A204.1 (cell line): ENCODE data around the gene PRR19.

Source experiments
- FAIRE-seq: peaks from 2 replicates; lab custom pipeline; 2012; peaks lifted over from hg19 to GRCh38; lab: Jason Lieb, UNC

The PRR19 gene

DNA sequence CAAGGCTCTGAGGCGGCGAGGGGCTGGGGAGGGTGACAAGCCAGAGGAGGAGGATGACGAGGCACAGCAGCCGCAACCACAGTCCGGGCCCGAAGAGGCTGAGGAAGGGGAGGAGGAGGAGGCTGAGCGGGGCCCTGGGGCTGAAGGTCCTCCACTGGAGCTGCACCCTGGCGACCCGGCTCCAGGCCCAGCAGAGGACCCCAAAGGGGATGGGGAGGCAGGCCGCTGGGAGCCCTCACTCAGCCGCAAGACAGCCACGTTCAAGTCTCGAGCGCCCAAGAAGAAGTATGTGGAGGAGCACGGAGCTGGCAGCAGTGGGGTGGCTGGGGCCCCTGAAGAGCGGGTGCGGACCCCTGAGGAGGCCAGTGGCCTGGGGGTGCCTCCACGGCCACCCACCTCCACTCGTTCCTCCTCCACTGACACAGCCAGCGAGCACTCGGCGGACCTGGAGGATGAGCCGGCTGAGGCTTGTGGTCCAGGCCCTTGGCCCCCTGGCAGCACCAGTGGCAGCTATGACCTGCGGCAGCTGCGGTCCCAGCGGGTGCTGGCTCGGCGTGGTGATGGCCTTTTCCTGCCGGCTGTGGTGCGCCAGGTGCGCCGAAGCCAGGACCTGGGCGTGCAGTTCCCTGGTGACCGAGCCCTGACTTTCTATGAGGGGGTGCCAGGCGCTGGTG is 29.9 kb upstream of the PRR19 start:
- no peak for FAIRE-seq

DNA sequence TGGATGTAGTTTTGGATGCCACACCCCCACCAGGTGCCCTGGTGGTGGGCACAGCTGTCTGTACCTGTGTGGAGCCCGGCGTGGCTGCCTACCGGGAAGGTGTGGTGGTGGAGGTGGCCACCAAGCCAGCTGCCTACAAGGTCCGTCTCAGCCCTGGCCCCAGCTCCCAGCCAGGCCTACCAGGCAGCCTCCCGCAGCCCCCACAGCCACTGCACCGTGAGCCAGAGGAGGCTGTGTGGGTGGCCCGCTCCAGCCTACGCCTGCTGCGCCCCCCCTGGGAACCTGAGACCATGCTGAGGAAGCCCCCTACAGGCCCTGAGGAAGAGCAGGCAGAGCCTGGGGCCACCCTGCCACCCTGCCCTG is 29.4 kb upstream of the PRR19 start:
- FAIRE-seq, result no peak

DNA sequence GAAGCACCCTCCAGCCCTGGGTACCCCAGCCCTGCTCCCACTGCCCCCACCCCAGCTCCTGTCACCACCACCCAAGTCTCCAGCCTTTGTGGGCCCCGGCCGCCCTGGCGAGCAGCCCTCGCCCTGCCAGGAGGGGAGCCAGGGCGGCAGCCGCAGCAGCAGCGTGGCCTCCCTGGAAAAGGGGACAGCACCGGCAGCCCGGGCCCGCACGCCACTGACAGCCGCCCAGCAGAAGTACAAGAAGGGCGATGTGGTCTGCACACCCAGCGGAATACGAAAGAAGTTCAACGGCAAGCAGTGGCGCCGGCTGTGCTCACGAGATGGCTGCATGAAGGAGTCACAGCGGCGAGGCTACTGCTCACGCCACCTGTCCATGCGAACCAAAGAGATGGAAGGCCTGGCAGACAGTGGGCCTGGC is 28.9 kb upstream of the PRR19 start:
- no peak for FAIRE-seq

DNA sequence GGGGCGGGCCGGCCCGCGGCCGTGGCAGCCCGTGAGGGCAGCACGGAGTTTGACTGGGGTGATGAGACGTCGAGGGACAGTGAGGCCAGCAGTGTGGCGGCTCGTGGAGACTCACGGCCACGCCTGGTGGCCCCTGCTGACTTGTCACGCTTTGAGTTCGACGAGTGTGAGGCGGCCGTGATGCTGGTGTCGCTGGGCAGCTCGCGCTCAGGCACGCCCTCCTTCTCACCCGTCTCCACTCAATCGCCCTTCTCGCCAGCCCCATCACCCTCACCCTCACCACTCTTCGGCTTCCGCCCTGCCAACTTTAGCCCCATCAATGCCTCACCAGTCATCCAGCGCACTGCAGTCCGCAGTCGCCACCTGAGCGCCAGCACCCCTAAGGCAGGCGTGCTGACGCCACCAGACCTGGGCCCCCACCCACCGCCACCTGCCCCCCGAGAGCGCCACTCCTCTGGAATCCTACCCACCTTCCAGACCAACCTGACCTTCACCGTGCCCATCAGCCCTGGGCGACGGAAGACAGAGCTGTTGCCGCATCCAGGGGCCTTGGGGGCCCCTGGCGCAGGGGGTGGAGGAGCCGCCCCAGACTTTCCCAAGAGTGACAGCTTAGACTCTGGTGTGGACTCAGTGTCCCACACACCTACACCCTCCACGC is 28.4 kb upstream of the PRR19 start:
- no peak for FAIRE-seq

DNA sequence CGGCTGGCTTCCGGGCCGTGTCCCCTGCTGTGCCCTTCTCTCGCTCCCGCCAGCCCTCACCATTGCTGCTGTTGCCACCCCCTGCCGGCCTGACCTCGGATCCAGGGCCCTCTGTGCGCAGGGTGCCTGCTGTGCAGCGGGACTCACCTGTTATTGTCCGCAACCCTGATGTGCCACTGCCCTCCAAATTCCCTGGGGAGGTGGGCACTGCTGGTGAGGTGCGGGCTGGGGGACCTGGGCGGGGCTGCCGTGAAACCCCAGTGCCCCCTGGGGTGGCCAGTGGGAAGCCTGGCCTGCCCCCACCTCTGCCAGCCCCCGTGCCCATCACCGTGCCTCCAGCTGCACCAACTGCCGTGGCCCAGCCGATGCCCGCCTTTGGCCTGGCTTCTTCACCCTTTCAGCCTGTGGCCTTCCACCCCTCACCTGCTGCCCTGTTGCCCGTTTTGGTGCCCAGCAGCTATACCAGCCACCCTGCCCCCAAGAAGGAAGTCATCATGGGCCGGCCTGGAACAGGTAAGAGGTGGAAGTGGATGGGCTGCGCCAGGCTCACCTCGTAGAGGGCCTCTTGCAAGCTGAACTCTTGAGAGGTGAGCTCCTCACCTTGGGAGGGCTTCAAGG is 27.8 kb upstream of the PRR19 start:
- no peak for FAIRE-seq

DNA sequence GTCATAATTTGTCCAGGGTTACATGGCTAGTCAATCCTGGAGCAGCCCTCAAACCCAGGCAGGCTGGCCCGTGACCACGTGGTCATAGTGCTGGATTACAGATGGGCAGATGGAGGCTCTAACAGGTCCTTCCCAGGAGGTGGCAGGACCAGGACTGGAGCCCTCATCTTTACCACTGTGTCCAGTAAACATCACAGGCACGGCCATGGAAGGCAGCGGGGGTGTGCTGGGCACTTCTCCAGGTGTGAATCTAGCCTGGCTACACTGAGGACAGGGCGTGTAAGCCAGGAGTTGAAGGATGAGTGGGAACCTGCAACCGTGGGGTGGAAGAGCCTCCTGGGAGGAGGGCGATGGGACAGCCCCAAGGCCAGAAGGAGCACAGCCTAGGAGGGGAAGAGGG is 26.8 kb upstream of the PRR19 start:
- no peak for FAIRE-seq

DNA sequence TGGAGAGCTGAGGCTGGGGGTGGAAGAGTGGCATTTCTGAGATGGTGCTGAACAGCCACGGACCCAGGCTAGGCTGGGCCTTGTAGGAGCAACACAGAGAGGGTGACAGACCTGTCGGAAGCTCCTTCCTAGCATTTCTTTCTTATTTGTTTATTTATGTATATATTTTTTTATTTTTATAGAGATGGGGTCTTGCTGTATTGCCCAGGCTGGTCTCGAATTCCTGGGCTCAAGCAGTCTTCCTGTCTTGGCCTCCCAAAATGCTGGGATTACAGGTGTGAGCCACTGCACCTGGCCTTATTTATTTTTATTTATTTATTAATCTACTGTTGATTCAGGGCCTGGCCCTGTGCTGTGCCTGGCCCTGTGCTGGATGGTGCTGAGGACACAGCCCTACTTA is 26.4 kb upstream of the PRR19 start:
- no peak for FAIRE-seq

DNA sequence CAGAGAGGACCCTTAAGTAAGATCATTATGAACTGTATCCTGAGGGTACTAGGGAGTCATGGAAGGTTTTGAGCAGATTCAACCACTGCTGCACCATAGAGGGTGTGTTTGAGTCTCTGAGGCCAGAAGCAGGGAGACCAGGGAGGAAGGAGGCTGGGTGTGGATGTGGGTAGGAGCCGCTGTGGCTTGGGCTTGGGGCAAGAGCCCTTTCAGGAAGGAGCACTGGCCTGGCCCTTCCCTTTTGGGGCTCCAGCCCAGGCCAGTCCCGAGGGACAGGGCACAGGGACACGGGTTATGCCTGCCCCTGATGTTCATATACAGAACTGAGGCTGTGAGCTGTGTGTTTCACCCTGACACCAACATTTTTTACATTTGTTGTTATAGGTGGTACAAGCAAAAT is 25.6 kb upstream of the PRR19 start:
- no peak for FAIRE-seq

DNA sequence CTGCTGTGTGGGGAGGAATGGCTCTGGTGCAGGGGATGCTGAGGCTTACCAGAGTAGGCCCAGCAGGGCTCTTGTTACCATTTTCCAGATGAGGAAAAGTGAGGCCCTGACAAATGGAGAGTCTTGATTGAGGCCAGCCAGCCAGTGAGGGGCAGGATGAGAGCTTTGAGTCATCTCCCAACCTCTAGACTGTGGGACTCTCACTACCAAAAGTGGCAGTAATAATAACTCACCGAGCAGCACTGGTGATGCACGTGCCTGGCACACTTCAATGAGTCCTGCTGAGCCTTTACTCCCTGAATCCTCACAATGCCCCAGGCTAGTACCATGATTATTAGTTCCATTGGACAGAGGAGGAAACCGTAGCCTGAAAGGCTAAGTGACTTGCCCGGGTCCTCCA is 25.1 kb upstream of the PRR19 start:
- FAIRE-seq, result no peak

DNA sequence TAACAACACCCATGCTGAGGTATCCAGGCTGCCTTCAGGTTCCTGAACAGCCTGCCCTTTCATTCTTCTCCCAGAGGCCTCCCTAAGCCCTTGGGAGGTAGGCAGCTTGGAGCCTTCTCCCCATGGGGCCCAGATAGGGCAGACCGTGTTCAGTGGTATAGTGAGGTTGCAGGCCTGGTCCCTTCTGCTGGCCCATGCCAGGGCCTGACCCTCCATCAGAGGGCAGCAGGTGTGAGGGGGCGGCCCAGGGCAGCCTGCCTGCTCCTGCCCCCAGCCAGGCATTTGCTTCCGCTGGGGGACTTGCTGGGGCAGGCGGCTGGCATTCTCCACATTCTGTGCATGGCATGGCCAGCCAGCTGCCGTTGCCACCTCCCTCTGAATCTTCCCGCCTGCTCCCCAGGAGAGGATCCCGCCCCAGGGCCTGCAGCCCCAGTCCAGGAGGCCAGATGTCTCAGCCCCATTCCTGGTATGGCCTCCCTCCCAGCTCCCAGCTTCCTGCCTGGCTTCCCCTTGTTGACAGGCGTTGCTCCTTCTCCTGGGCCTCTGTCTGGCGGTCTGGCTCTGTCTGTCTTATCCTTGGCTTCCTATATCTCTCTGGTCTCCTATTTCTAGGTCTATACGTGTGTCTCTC is 24.0 kb upstream of the PRR19 start:
- no peak for FAIRE-seq

DNA sequence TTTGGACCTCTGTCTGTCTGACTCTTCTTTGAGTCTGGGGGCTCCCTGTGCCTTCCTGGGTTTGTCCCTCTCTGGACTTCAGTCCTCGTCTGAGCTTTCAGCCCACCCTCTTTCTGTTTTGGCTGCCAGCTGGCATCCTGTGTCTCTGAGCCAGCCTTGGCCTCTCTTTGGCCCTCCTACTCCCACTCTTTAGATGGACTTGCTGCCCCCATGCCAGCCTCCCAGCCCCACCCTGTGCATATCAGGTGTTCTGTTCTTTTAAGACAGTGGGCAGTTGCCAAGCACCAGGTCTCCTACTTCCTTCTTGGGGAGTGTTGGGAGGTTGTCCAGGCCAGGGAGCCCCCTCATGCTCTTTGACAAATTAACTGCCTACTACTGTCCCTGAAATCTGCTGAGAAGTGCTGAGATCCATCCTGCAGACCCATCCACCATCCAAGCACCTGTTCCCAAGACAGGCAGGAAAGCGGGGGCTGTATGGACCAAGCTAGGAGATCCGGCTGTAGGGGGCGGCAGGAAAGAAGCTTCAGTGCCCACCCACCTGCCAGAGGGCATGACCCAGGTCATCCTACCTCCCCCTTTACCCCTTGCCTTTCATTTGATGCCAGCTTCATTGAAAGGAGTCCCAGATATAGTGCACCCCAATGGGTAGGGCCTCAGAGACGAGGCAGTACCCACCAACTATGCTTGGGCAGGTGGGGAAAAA is 23.3 kb upstream of the PRR19 start:
- no peak for FAIRE-seq

DNA sequence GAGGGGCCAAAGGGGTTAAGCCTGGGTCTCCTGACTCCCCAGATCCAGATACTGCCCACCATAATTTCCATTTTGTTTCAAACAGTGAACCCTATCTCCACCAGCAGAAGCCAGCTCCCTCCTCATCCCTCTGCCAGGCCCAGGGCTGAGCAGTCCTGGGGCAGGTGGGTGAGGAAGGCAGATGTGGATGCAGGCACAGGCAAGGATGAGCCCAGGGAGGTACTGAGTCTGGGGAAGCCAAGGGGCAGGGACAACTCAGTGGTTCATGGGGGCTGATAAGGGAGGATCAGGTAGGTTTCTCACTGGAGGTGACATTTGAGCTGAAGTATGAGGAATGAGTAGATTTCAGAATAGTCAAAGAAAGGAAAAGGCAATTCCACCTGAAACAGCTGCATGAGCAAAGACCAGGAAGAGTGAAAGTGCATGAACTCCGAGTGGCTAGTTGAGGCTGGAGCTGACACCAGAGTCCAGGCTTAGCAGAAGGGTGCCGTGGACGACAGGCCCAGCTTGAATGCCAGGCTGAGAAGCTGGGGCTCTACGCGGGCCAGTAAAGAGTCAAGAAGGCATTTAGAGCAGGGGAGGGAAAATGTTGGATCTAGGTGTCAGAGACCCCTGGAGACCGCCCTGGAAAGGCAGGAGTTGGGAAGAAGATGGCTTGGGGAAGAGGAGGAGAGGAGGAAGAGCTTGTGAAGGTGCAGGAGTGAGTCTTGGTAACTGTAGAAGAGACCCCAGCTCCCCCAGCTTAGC is 22.6 kb upstream of the PRR19 start:
- FAIRE-seq, result no peak

DNA sequence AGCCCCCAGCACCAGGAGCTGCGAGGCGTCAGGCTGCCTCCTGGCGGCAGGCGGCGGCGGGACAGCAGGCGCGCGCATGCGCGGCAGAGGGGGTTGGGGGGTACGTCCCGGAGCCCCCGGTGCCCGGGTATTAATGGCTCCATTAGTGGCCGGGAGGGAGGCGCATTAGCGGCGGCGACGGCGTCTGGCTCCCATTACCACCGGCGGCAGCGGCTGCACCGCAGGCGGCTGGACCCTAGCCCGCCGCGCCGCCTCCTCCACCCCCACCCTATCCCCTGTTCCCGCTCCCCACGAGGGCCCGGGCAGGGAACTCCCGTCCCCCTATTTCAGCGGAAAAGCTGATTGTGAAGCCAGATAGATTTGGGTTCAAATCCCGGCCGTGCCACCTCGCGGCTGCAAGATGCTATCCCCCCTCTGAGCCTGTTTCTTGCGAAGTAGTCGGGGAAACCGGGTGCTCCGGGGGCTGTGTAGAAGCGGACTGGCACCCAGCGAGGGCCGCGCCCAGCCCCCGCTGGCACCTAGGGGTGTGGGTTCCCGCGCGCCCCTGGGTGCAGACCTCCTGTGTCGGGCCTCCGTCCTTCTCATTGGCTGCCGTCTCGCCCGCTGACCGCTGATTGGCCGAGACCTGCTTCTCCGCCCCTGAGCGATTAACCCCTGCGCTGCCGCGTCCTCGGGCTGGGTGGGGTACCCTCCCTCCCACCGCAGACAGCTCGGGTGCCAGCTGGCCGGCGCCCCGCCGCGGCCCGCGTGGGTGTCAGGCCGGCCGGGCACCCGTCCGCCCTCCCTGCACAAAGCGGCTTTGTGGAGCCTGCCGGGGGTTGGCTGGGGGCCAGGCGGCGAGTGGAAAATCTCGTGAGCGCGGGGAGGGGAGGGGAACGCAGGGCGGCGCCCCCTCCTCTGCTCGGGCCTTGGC is 21.8 kb upstream of the PRR19 start:
- FAIRE-seq, result no peak

DNA sequence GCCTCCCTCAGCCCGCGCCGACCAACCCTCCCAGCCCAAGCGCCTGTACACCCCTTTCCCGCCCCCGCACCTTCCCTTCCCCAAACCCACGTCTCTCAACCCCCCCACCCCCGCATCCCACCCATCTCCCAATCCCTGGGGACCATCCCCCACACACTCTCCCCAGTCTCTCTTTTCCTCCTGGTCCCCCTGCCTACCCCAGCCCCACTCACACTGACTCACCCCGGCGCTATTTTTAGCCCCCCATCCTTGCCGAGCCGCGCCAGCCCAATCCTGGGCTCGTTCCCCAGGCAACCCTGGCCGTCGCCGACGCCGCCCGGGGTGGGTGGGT is 21.2 kb upstream of the PRR19 start:
- FAIRE-seq, result no peak

DNA sequence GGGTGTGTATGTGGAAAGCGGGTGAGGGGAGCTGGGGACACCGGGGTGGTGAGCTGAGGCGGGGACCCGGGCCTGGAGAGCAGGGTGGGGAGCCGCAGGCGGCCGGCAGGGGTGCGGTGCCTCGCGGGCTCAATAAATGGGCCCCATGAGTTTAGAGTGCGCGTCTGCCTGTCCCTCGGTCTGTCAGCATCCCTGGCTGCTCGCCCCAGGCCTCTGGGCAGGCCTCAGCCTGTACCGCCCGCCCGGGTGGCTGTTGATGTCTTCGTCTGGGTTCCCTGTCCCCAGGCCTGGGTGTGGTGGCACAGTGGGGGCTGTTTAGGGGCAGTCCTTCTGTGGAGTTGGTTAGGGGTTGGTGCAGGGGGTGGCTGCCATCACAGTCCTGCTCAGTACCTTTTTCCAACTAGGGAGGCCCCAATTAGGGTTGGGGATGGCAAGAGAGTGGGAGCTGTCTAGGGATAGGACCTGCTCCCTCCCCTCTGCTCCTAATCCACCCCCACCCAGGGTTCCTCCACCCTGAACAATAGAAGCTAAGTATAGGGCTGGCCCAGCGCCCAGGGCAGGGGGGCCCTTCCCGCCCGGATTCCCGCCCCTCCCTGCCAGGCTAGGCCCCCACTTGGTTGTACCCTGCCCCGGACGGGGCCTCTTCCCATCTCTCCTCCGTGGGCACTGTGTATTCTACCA is 20.6 kb upstream of the PRR19 start:
- FAIRE-seq, result no peak

DNA sequence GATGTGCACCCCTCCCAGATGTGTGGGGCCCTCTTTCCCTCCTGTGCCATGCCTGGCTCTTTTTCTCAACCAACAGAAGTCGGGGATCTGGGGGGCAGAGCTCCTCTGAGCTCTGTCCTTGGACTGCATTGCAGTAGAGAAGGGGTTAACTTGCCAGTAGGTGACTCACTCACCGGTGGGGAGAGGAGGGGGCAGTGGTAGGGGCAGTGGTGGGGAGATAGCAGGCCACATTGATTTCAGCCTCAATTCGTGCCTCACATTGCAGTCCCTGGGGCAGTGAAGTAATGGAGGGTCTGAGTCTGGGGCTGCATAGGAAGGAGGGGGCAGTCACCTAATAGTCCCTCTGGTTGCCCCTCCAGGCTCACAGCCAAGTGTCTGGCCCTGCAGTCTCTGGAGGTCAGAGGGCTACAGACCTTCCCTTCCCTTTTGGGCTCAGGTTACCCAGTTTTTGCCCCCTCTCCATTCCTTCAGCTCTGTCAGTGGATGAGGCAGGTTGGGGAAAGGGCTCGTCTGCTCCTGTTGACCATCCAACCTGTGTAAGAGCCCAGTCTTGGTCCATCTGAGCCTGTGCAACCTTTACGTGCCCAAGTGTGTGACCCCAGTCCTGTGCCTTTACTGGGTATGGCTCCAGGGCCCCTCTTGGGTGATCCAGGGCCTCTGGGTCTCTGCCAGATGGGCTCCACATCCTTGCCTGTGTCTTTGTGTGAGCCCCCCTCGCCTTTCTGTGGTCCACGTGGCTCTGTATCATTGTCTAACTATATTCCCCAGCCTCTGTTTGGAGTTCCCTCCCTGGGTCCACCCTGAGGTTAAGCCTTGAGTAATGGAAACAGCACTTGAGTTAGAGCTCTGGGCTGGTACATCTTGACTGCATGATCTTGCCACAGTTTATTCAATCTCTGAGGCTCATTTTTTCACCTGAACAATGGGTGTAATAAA is 19.8 kb upstream of the PRR19 start:
- no peak for FAIRE-seq

DNA sequence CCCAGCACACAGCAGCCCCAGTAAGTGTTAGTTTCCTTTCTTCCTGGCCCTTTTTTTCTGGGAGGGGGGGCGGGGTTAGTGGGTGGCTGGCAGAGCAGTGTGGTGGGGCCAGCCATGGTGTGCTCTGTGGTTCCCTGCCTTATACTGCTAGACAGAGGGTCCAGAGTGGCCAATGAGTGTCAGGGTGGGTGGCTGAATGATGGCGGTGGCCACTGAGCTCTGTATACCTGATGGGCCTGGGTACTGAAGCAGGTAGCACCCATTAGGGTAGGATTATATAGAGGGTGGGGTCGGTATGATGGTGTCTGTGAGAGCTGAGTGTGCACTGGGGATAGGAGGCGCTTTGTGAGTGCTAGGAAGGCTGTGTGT is 19.1 kb upstream of the PRR19 start:
- no peak for FAIRE-seq

DNA sequence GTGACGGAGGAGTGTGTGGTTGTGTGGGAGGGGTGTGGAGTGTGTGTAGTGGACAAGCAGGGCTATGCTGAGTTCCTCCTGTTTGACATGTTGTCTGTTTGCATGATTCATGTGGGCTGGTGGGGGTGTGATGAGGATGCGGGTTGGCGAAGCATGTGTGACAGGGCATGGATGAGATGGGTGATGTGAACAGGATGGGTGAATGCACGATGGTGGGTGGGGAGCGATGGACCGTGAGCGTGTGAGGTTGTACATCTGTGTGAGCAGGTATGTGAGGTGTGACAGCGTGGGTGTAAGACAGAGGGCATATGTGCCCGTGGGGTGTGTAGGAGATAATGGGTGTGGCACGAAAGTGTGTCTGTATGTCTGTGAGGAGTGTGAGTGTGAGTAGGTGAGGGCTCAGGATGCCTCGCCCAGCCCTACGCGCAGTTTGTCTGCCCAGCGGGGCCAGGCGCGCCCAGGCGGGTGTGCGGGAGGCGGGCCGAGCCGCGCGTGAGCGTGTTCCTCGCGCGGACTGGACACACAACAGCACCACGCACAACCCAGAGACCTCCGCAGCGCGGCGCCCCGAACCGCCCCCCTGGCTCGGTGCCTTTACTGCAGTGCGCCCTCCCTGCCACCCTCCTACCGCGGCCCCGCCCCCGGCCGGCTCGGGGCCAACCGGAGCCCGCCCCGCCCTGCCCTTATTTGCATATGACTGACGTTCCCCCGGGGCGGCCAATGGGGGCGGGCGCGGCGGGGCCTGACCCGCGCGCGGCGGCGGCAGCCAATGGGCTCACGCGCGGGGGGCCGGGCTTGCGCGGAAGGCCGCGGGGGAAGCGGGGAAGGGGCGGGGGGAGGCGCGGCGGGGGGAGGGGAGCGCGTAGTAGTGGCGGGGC is 18.5 kb upstream of the PRR19 start:
- FAIRE-seq, result no peak
